Measurements from ENCODE around the gene HPS4.

HPS4 gene

DNA sequence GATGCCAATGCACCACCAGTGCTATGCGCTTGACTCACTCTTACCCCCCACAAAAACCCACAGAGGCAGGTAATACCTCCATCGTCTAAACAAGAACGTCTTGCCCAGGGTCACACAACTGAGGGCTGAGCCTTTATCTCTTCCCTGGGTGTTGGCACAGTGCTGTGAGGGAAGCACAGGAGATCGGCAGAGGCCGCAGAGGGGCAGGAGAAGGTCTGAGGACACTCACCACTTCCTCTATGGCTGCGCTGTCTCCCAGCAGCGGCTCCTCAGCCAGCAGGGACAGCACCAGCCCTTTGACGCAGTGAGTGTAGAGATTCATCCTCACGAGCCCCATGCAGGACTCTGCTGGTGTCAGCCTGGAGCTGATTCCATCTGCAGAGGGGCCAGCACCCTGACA, 19.9 kb downstream of the HPS4 start:
- Mint-ChIP-seq H3K36me3 (ENCODE audit: low read depth) (peaks cover 32% of the 10 kb centered on the region), H3K4me1 (peaks cover 2% of the 10 kb centered on the region)

DNA sequence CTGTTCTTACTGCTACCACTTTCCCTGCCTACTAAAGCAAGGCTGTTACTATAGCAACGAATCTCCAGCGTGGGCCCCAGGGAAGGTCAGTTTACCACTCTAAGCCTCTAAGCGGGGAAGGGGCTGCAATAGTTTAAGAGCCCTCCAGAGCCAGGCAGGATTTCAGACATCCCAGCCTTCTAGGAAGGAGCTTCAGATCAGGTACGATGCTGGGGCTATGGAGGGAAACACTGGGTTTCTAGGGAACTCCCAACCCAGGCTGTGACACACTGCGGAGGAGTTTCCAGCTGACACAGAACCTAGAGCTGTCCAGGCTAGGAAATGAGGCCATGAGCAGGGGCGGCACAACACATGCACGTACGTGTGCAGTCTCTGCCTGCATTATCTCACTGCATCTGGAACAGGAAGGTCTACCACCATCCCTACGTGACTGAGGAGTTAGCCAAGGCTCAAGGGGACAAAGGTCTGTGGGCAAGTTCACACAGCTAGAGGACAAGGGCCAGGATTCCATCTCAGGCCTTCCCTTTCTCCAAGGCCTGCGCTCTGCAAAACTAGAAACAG, 20.4 kb downstream of the HPS4 start:
- Mint-ChIP-seq H3K27me3 (no peaks in the 10 kb centered on the region), H3K27ac (no peak overlapping the region), H3K4me1 (peaks cover 2% of the 10 kb centered on the region), H3K9me3 (no peaks in the 10 kb centered on the region), H3K36me3 (ENCODE audit: low read depth) (peaks cover 27% of the 10 kb centered on the region), H3K4me3 (no peak overlapping the region)
- no peak for DNase-seq
- no peak for ATAC-seq

More for the DNA sequence above, 19.9 kb downstream of the HPS4 start:
- Mint-ChIP-seq H3K4me3 (no peak overlapping the region), H3K9me3 (no peaks in the 10 kb centered on the region), H3K27me3 (no peaks in the 10 kb centered on the region), H3K27ac (no peak overlapping the region)
- no peak for ATAC-seq
- no peak for DNase-seq

DNA sequence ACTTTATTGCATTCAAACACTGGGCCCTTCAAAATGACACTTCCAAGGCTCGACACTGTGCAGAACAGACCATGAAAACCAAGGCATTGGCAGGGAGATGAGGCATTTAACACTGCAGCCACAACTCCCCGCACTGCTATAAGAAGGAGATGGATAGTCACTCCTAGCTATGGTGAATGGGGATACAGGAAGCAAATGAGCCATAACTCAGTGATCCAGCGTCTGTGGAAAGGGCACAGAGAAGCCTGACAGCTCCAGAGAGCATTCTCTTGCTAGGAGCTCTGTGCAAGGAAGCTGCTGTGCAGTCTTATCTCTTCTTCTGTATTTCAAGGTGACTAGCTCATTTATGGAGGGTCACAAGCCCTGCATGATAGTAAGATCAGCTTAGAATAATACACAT, 20.9 kb downstream of the HPS4 start:
- no peaks in the 10 kb centered on the region for H3K9me3 Mint-ChIP-seq
- no peak for ATAC-seq
- H3K4me3 Mint-ChIP-seq: no peak overlapping the region
- no peaks in the 10 kb centered on the region for H3K27me3 Mint-ChIP-seq
- DNase-seq: no peak
- peaks cover 26% of the 10 kb centered on the region for H3K36me3 Mint-ChIP-seq (ENCODE audit: low read depth)
- peaks cover 2% of the 10 kb centered on the region for H3K4me1 Mint-ChIP-seq
- H3K27ac Mint-ChIP-seq: no peak overlapping the region

DNA sequence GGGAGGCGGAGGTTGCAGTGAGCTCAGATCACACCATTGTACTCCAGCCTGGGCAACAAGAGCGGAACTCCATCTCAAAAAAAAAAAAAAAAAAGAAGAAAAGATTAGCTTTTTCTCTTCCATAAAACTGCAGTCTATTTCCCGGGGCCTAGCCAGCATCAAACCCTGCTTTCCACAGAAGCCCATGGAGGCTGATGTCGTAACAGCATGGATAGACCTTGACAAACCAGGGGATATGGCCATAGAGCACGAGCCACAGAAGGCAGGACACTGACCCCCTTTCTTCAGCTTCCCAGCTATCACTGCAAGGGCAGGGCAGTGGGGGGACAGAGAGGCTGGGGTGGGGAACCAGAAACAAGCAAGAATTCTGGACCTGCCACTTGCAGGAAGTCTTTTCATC, 21.5 kb downstream of the HPS4 start:
- ATAC-seq (no peak), DNase-seq (no peak)
- H3K36me3 Mint-ChIP-seq (ENCODE audit: low read depth): peaks cover 26% of the 10 kb centered on the region
- peaks cover 2% of the 10 kb centered on the region for H3K4me1 Mint-ChIP-seq
- no peak overlapping the region for H3K27ac Mint-ChIP-seq
- no peaks in the 10 kb centered on the region for H3K27me3 Mint-ChIP-seq
- H3K4me3 Mint-ChIP-seq: no peak overlapping the region
- no peaks in the 10 kb centered on the region for H3K9me3 Mint-ChIP-seq

DNA sequence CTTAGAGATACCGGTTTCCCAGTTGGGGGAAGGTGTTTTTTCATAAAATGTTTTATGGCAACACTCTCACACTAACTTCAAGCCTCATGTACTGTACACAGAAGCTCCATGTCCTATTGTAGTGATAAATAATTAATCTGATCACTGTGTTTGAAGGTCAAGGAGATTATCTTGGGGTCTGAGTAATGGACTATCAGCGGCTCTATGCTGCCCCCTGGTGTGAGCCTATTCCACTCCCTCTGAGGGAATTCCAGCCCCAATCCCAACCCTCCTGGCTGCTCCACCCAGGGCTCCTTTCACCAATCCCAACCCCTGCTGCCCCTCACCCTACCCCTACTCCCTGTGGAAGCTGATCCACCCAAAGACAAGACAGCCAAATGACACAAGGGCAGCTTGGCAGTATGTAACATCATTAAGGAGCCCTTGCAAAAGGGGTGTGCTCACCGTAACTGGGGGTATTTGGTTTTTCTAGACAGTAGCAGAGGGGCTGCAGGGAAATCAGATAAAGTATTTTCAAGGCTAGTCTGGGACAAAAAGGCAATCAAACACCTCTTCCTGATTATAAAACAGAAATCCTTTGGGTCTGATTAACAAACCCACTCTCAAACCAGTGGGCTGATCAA, 22.3 kb downstream of the HPS4 start:
- DNase-seq: peak; percentile 64
- no peak overlapping the region for H3K27ac Mint-ChIP-seq
- H3K27me3 Mint-ChIP-seq: no peaks in the 10 kb centered on the region
- no peak for ATAC-seq
- peaks cover 19% of the 10 kb centered on the region for H3K36me3 Mint-ChIP-seq (ENCODE audit: low read depth)
- peaks cover 2% of the 10 kb centered on the region for H3K4me1 Mint-ChIP-seq
- H3K9me3 Mint-ChIP-seq: no peaks in the 10 kb centered on the region
- no peak overlapping the region for H3K4me3 Mint-ChIP-seq

DNA sequence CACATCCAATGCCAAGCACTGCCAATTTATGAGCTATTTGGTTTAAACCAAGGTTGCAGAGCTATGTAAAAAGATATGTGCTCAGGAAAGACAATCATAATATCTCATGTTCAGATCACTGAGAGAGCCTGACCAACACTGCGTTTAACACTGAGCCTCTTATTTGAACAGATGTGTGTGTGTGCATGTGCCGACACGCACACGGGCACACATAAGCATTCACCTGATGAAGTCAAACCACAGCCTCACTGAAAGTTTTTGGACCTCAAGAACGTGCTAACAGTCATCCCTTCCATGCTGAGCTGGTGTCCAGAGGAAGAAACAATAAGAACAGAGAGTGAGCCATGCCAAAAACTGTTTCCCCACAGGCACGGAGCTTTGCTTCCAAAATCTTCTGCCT, 23.4 kb downstream of the HPS4 start:
- Mint-ChIP-seq H3K27ac (no peak overlapping the region), H3K27me3 (no peaks in the 10 kb centered on the region), H3K4me3 (no peak overlapping the region), H3K9me3 (no peaks in the 10 kb centered on the region), H3K36me3 (ENCODE audit: low read depth) (peaks cover 21% of the 10 kb centered on the region), H3K4me1 (peaks cover 2% of the 10 kb centered on the region)
- DNase-seq (no peak), ATAC-seq (no peak)

DNA sequence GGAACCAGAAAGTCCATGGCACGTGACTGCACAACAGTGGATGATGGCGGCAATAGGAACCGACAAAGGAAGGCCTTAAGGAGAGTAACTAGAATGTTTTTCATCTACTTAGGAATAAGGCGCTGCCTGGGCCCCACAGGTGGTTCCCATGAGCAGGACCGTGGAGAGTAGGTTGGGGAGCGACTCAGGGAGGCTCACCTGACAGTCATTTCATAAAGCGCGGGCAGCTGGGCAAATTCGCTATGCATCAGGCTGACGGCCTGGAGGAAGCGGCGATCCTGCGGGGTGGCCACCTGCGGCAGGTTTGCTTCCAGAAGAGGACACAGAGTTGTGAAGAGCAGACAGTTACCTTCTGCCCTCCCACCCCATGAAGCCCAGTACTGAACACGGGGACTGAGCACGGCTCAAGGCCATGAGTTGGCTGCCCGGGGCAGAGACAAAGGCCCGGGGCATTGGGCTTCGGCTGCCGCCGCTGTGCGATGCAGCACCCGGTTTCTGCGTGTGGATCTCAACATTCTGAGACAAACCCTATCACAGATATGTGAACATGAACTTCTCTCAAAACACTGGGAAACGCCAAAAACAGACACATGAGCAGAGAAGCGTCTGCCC, 25.8 kb downstream of the HPS4 start:
- Mint-ChIP-seq H3K4me1 (peaks cover 2% of the 10 kb centered on the region), H3K27ac (no peak overlapping the region), H3K9me3 (no peaks in the 10 kb centered on the region), H3K27me3 (no peaks in the 10 kb centered on the region), H3K4me3 (no peak overlapping the region), H3K36me3 (ENCODE audit: low read depth) (peaks cover 21% of the 10 kb centered on the region)
- DNase-seq (no peak), ATAC-seq (no peak)

DNA sequence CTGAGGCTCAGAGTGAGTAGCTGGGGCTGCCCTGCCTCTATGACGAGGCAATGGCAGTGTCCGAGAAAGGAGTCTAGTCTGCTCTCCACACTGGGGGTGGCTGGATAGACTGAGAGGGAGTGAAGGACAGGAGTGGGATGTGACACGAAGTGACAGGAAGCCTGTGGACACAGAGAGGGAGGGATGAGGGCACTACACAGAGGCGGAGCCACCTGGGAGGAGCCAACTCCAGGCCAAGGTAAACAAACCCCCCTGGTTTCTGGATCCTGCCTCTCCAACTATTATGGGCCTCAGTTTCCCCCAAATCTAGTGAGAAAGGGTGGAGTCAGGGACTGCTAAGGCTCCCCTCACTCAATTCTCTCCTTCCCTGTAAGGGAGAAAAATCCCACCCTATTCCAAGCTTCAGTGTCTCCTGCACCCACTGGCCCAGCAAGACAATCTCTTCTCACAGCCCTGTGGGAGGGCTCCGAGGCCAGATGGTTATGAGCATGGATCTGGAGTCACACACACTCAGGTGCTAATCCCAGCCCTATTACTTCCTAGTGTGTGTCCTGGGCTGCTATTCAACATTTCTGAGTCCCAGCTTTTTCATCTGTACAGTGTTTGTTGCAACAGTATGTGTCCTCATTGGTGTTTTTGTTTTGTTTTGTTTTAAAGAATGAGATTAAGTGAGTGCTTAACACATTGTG, 29.6 kb downstream of the HPS4 start:
- H3K27ac Mint-ChIP-seq: no peak overlapping the region
- no peaks in the 10 kb centered on the region for H3K9me3 Mint-ChIP-seq
- H3K36me3 Mint-ChIP-seq (ENCODE audit: low read depth): peaks cover 25% of the 10 kb centered on the region
- no peak overlapping the region for H3K4me3 Mint-ChIP-seq
- H3K27me3 Mint-ChIP-seq: no peaks in the 10 kb centered on the region
- no peak for DNase-seq
- H3K4me1 Mint-ChIP-seq: no peaks in the 10 kb centered on the region
- ATAC-seq: no peak

DNA sequence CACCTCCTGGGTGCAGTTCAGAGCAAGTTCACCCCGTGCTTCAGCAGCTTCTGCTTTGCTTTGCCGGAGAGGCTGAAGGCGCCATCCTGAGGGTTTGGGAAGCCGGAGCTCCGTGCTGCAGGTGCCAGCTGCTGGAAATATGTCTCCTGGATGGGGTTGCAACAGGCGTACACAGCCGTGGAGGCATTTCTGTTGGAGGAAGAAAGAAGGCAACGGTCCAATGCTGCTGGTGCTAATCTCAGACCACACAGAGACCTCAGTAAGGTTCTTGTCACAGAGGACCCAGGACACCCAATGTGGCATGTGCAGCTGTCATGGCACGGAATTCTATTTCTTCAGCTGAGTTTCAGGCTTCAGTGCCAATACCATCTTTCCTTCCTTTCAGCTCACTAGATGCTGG, 30.4 kb downstream of the HPS4 start:
- Mint-ChIP-seq H3K9me3 (no peaks in the 10 kb centered on the region), H3K27ac (no peak overlapping the region)

DNA sequence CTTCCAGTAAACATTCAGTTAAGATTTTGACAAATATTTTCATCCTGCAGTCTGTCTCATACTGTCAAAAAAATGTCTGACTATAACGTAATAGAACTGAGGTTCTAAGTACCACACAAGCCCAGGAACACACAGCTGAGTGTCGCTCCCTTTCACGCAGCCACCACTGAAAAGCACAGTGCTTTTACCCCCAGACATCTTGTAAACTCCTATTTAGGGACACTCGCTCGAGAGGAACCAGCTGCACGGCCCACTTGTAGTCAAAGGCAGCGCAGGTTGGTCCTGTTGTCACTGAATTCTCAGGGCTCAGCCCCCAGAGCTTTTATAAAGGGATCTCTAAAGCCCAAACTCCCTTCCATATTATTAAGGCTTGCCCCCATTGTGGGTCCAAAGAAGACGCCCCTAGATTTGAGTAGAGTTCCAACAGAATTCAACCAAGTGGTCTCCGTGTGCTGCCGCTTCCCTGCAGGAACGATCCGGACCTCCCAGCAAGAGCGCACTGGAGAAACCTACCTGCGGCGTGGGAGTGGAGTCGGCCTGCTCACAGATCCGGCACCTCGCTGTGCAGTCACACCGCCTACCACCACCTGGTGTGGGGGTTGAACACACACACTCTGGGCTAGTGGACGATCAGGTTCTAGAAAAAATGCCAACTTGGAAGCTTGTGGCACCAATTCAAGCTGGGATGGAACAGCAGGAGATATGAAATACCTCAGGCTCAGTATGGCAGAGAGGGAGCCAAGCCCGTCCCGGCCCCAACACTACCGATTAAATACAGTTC, 31.2 kb downstream of the HPS4 start:
- Mint-ChIP-seq H3K27me3 (no peaks in the 10 kb centered on the region), H3K9me3 (no peaks in the 10 kb centered on the region), H3K36me3 (ENCODE audit: low read depth) (peaks cover 21% of the 10 kb centered on the region), H3K4me1 (no peaks in the 10 kb centered on the region), H3K27ac (no peak overlapping the region), H3K4me3 (no peak overlapping the region)
- DNase-seq: no peak
- no peak for ATAC-seq

More for the DNA sequence above, 30.4 kb downstream of the HPS4 start:
- Mint-ChIP-seq H3K27me3 (no peaks in the 10 kb centered on the region), H3K4me3 (no peak overlapping the region), H3K4me1 (no peaks in the 10 kb centered on the region), H3K36me3 (ENCODE audit: low read depth) (peaks cover 25% of the 10 kb centered on the region)
- ATAC-seq (no peak), DNase-seq (no peak)

DNA sequence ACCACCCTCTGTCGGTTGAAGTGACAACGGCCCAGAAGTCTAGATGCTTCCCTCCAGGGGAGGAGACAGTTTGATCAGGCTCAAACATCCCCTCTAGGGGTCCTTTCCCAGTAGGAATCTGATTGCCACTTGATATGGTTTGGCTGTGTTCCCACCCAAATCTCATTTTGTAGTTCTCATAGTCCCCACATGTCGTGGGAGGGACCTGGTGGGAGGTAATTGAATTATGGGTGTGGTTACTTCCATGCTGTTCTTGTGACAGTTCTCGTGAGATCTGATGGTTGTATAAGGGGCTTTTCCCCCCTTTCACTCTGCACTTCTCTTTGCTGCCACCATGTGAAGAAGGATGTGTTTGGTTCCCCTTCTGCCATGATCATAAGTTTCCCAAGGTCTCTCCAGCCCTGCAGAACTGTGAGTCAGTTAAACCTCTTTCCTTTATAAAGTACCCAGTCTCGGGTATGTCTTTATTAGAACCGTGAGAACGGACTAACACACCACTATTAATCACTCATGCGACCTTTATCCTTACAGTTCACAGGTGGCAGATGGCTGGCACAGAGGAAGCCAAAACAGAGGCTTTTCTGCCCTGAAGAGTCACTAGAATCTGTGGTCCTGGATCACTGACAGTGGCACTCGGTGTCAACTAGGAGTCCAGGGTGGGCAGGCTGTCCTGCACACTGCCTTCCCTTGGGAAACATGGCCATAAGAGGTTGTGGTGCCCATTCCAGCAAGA, 33.0 kb downstream of the HPS4 start:
- Mint-ChIP-seq H3K4me1 (no peaks in the 10 kb centered on the region), H3K27ac (no peak overlapping the region), H3K36me3 (ENCODE audit: low read depth) (peaks cover 15% of the 10 kb centered on the region), H3K9me3 (no peaks in the 10 kb centered on the region), H3K27me3 (no peaks in the 10 kb centered on the region), H3K4me3 (no peak overlapping the region)
- ATAC-seq (no peak), DNase-seq (no peak)

DNA sequence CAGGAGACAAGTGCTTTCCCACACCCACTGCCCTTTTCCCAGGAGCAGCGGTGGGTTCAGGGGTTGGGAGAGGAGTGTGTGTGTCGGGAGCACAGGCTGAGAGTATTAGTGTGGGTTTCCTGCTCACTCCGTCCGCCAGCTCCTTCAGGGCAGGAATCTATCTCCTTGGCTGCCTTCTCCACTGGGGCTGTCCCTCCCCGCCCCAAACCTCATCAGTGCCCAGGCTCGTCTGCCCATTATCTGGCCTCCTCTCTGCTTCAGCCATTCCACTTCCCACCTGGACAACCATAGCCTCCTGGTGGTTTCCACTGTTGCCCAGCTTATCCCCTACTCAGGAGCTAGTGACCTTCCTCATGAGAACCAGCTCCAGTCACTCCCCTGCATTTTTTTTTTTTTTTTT, 34.6 kb downstream of the HPS4 start:
- no peaks in the 10 kb centered on the region for H3K27me3 Mint-ChIP-seq
- H3K9me3 Mint-ChIP-seq: no peaks in the 10 kb centered on the region
- peaks cover 10% of the 10 kb centered on the region for H3K36me3 Mint-ChIP-seq (ENCODE audit: low read depth)
- H3K27ac Mint-ChIP-seq: no peak overlapping the region
- ATAC-seq (no peak), DNase-seq (no peak)
- H3K4me1 Mint-ChIP-seq: no peaks in the 10 kb centered on the region
- no peak overlapping the region for H3K4me3 Mint-ChIP-seq

DNA sequence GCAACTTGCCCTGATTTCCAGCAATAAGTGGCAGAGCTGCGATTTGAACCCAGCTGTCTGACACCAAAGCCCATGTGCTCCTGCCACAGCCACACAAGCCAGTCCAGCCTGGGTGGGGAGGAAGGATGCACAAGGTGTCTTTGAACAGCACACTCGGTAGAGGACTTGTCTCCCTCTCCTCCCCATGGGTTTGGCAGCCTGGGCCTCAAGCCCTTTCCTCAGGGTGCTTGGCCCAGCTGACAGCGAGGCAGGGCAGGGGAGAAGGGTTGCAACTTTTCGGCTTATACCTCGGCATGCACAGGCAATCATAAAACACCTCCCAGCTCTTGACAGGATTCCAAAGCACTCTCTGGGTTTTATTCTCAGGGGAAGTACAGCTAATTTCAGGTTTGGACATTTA, 35.2 kb downstream of the HPS4 start:
- no peak for DNase-seq
- H3K4me3 Mint-ChIP-seq: no peak overlapping the region
- no peaks in the 10 kb centered on the region for H3K27me3 Mint-ChIP-seq
- H3K27ac Mint-ChIP-seq: no peak overlapping the region
- H3K4me1 Mint-ChIP-seq: no peaks in the 10 kb centered on the region
- peaks cover 10% of the 10 kb centered on the region for H3K36me3 Mint-ChIP-seq (ENCODE audit: low read depth)
- no peaks in the 10 kb centered on the region for H3K9me3 Mint-ChIP-seq
- no peak for ATAC-seq

Measured in activated naive CD8-positive, alpha-beta T cell treated with anti-CD3 and anti-CD28 coated beads, Interleukin-2, amount 50 U/mL, for 24 hours (primary cell).